SIG-M5 (cell line): ENCODE results near the gene SMIM10L2A.
"Not testable (repeated sequence)": the region's sequence is repeated elsewhere in the genome, so short reads cannot be mapped to it uniquely, and the experiment has no call there.

ENCODE experiments used
- DNase-seq: peaks from one replicate; lab custom pipeline; 2025; lab: John Stamatoyannopoulos, UW

SMIM10L2A gene

DNA sequence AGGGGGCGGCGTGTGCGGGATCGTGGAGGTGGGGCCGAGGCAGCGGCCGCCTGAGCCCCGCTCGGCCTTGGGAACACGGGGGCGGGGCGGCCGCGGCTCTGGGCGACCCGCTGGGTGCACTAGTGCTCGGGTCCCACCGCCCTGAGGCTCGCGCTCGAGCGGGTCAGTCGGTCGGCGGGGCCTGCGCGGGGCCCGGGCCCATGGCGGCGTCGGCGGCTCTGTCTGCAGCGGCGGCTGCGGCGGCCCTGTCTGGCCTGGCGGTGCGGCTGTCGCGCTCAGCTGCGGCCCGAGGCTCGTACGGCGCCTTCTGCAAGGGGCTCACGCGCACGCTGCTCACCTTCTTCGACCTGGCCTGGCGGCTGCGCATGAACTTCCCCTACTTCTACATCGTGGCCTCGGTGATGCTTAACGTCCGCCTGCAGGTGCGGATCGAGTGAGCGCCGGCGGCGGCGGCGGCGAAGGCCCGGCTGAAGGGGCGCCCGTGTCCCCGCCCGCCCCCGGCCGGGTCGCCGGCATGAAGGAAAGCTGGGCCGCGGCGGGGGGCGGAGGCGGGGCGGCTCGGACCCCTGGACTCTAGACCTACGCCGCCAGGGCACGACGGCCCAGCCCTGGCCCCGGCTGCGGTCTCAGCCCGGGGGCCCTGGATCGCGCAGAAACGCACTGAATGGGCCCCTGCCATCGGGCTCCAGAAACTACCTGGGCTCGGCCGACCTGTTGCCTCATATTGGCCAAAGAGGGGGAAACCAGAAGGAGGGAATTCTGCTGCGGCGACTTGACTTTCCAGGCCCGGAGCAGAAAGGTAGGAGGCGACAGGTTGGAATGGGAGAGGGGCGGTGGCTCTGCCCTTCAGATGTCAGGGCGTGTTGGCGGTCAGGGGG lies at the start of gene SMIM10L2A:
TSS of gene SMIM10L2A (plus strand) at position 13 of the 878 bp plus-strand sequence. CDS start at position 201, 188 bp downstream.
- DNase-seq = no peak

DNA sequence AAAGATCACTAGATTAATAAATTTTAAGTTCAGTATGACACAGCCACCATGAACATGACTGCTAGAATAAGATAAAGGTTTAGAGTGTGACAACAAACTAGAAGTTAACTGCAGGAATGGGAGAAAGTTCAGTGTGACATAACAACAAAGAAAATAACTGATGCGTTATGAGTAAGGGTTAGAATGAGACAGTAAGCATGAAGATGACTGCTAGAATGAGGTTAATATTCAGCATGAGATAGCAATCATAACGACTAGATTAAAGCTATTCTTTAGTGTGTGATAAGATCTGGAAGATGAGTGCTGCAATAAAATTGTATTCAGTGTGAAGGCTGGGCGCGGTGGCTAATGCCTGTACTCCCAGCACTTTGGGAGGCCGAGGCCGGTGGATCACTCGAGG lies 48.4 kb upstream of the SMIM10L2A start:
- DNase-seq = no peak

GRCh38 chrX:135382260-135382659 lies 39.5 kb upstream of the SMIM10L2A start:
- DNase-seq = no peak

- DNase-seq = no peak
Measured at GRCh38 chrX:135383249-135383648, 38.5 kb upstream of the SMIM10L2A start.

DNA sequence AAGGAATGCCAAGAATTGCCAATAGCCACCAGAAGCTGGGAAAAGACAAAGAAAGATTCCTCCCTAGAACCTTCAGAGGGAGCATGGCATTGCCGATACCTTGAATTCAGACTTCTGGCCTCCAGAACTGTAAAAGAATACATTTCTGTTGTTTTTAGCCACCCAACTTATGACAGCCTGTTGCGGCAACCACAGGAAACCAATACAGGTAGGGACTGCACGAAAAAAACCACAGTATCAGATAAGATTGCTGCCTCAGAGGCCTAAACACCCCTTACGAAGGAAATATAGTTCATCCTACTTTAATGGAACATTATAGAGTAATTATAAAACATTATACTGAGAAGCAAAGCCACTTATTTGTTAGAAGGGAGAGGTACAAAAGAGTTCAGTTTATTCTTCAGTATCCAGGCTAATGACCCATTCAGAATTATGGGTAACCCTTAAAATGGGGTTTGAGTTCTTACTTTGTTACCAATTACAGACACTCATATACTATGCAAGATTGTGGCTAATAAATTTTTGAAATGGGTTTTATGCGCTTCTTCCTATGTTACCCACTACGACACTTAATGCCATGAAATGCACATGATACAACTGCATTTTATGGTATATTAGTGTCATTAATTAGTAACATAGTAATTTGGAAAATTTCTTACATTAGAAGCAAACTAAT lies 37.4 kb upstream of the SMIM10L2A start:
- no peak for DNase-seq

- DNase-seq = no peak
Measured at GRCh38 chrX:135388841-135389240, 32.9 kb upstream of the SMIM10L2A start.

GRCh38 chrX:135389243-135389642 lies 32.5 kb upstream of the SMIM10L2A start:
- no peak for DNase-seq

- DNase-seq = no peak
Measured at GRCh38 chrX:135389717-135390116, 32.0 kb upstream of the SMIM10L2A start.

DNA sequence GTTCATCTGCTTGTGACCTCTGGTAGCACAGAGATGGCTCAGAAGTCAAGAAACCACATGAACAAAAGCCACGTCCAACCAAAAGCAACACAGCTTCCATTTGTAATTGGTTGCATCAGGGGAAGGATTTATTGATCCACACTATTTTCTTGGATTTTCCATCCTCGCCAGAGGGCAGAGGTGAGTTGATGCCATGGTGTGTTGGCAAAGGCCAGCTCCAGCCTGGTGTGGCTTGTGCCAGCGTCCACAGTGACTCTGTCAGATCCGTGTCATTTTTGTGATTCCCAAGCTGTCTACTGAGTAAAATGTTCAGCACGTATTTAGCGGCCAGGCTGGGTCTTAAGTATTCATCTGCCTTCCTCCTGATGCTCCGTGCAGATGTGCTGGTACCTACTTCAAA lies 30.0 kb upstream of the SMIM10L2A start:
- no peak for DNase-seq

GRCh38 chrX:135393051-135393450 lies 28.7 kb upstream of the SMIM10L2A start:
- DNase-seq = no peak

DNA sequence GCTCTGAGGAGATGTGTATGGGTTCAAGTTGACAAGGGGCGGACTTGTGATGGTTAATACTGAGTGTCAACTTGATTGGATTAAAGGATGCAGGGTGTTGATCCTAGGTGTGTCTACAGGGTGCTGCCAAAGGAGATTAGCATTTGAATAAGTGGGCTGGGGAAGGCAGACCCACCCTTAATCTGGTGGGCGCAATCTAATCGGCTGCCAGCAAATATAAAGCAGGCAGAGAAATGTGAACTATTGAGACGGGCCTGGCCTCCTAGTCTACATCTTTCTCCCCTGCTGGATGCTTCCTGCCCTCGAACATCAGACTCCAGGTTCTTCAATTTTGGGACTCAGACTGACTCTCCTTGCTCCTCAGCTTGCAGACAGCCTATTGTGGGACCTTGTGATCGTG lies 26.7 kb upstream of the SMIM10L2A start:
- no peak for DNase-seq

DNA sequence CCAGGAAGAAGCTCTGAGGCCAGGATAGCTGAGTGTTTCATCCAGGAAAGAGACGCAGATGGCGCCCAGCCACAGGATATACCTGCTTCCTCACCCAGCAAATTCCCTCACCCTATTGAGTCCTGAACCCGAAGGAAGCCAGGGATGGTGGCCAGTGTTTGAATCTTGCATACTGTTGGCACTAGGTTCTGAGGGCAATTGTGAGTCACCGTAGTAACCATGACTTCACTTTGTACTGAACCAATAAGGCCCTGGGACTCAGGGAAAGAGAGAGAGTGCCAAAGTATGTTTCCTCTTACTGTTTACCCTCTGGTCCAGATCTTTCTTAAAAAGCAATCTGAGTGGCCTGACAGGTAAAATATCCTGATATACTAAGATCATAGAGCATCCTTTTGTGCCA lies 25.6 kb upstream of the SMIM10L2A start:
- no peak for DNase-seq

GRCh38 chrX:135396566-135396965 lies 25.2 kb upstream of the SMIM10L2A start:
- no peak for DNase-seq

DNA sequence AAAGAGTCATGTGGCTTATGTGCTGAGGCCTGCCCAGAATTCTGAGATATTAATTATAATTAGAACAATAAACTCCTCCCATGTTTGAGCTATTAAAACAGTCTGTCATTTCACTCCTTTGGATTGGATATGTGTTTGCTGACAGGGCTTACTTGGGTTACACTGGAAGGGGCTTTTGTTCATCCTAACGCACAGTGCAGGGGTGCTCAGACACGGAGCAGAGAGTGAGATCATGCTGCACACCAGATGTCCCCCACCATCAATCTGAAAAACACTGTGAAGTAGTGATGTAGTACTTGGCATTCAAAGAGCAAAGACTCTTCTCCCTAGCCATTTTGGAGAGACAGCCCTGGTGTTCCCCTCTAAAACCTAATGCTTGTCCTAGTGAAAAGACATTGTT lies 24.1 kb upstream of the SMIM10L2A start:
- no peak for DNase-seq

DNA sequence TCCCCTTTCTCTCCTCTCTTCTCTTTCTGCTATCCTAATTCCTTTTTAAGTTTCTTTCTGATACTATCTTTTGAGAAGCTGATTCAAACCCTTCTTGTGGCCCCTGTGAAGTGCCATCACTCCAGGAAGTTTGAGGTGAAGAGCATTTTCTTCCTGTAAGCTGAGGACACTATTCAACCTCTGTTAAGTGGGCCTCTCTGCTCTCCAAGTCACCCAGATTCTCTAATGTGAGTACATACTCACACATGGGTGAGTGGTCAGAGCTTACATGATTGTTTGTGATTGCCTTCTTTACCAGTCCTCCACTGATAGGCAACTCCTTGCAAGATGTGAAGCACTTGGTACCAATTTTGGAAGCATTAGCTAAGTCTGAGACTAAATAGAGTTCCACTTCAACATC lies 18.4 kb upstream of the SMIM10L2A start:
- DNase-seq = no peak

- not testable (repeated sequence) for DNase-seq
Measured at GRCh38 chrX:135406428-135406827, 15.3 kb upstream of the SMIM10L2A start.

- DNase-seq = no peak
Measured at GRCh38 chrX:135408794-135409193, 12.9 kb upstream of the SMIM10L2A start.

GRCh38 chrX:135410861-135411627 lies 10.7 kb upstream of the SMIM10L2A start:
- no peak for DNase-seq

- no peak for DNase-seq
Measured at GRCh38 chrX:135411893-135412292, 9.9 kb upstream of the SMIM10L2A start.

GRCh38 chrX:135416546-135416945 lies 5.2 kb upstream of the SMIM10L2A start:
- no peak for DNase-seq

GRCh38 chrX:135420831-135421230 lies 913 bp upstream of the SMIM10L2A start:
- DNase-seq = no peak

DNA sequence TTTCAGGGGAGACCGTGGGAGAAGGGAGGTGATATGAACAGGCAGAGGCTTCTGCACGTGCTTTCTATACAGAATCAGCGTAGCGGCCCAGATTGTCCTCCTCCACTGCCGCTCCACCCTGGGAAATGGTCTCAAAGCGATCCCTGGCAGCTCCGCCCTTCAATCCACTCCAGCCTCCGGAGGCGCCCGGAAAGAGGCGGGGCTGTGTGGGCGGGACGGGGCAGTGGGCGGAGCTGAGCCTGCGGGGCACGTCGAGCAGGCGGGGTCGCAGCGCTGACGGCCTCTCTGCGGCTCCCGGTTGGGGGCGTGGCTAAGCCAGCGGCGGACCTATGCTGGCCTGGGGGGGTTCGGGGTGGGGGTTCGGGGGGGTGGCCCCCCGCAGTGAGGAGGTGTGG lies 210 bp upstream of the SMIM10L2A start:
- no peak for DNase-seq

GRCh38 chrX:135422810-135423168 lies 1.0 kb downstream of the SMIM10L2A start:
- DNase-seq = not testable (repeated sequence)
